K562 (cell line): ENCODE data around the gene TAGLN3. TPM values are rescaled to one million over a fixed set of nuclear protein-coding genes. Genes with fewer than 3 reads are reported as not detected.

ENCODE experiments used
- ATAC-seq: fragments of 200-7000 bp; cut with Tn5 transposase; 3 replicates; pipeline ENCODE4 v1.9.1; 2020; ENCODE audit warnings: moderate library complexity
- BruUV-seq: library from RNA; stranded (reverse); fragments of 400-500 nt; replicated peaks from 2 replicates; lab custom pipeline; 2021; lab: Mats Ljungman, UMichigan
- CTCF ChIA-PET: fragments of 300-600 bp; formaldehyde crosslinking; extraction: SDS; loops from one replicate; lab custom pipeline; 2021; ENCODE audit warnings: low intra/inter-chr PET ratio; lab: Yijun Ruan, JAX
- POLR2A ChIA-PET: fragments of 300-600, 350-650 bp; sonication (Branson Sonifier 250); formaldehyde crosslinking; extraction: SDS; loops from one replicate; lab custom pipeline; 2021; ENCODE audit warnings: antibody characterized with exemption, inconsistent platforms; lab: Yijun Ruan, JAX
- DNase-seq, 4 experiments: peaks; one replicate each; pipeline versions ENCODE4 v3.0.0 to v3.0.0-alpha.2; 2011 to 2018; ENCODE audit warnings: low spot score in 3 of 4, mixed read lengths in 3 of 4; ENCODE audit errors: extremely low read depth in 1 of 4
- FAIRE-seq: peaks from 2 replicates; lab custom pipeline; 2011; peaks lifted over from hg19 to GRCh38; lab: Jason Lieb, UNC
- H2AFZ ChIP-seq: 2 replicates; pipeline ENCODE4 v1.6.0; 2011; ENCODE audit warnings: low read depth, low read length, control low read depth, inconsistent platforms
- H3K27ac ChIP-seq: fragments of 200-600 bp; 3 replicates; pipeline ENCODE4 v1.8.0; 2011; ENCODE audit warnings: low read depth, mild to moderate bottlenecking, control low read depth, inconsistent platforms, low read length, moderate library complexity, mixed read lengths; ENCODE audit errors: extremely low read depth
- H3K27me3 ChIP-seq, 2 experiments: fragments of 300-600 bp in 1 of 2; 2 replicates in 1 of 2; 3 replicates in 1 of 2; pipeline versions ENCODE4 v1.6.0 to v1.8.0; 2011; ENCODE audit warnings: inconsistent platforms in 2 of 2, low read length in 2 of 2, mild to moderate bottlenecking in 1 of 2, mixed read lengths in 1 of 2, moderate library complexity in 1 of 2; ENCODE audit not compliant: control insufficient read depth in 2 of 2, insufficient read depth in 2 of 2
- H3K36me3 ChIP-seq: fragments of 300-600 bp; 3 replicates; pipeline ENCODE4 v1.8.0; 2011; ENCODE audit warnings: mild to moderate bottlenecking, low read length, inconsistent platforms; ENCODE audit not compliant: control insufficient read depth, insufficient read depth
- H3K4me1 ChIP-seq, 2 experiments: fragments of 200-600 bp in 1 of 2; replicated peaks in 1 of 2; 2 replicates in 1 of 2; 3 replicates in 1 of 2; pipeline versions ENCODE4 v1.5.1 to v1.8.0; 2011; ENCODE audit warnings: inconsistent platforms in 2 of 2, low read length in 2 of 2, mild to moderate bottlenecking in 1 of 2, mixed read lengths in 1 of 2, moderate library complexity in 1 of 2; ENCODE audit not compliant: control insufficient read depth in 2 of 2, insufficient read depth in 2 of 2
- H3K4me2 ChIP-seq: 2 replicates; pipeline ENCODE4 v1.6.1; 2011; ENCODE audit warnings: low read length, control low read depth, inconsistent platforms, mixed read lengths; ENCODE audit not compliant: insufficient read depth
- H3K4me3 ChIP-seq: fragments of 200-600 bp; sonication (generic), shearing (Covaris generic); 2 replicates; pipeline ENCODE4 v1.5.1; 2016; ENCODE audit warnings: control low read depth, inconsistent platforms
- H3K79me2 ChIP-seq: fragments of 200-600 bp; 3 replicates; pipeline ENCODE4 v1.8.0; 2011; ENCODE audit warnings: low read length, inconsistent platforms; ENCODE audit not compliant: control insufficient read depth, insufficient read depth
- H3K9ac ChIP-seq, 2 experiments: 2 replicates each; pipeline versions ENCODE4 v1.6.0 to v1.6.1; 2011; ENCODE audit warnings: low read depth in 2 of 2, low read length in 2 of 2, control low read depth in 1 of 2, inconsistent platforms in 1 of 2, mild to moderate bottlenecking in 1 of 2, mixed read lengths in 1 of 2; ENCODE audit not compliant: insufficient read depth in 1 of 2
- H3K9me1 ChIP-seq: one replicate; pipeline ENCODE4 v1.6.0; 2011; ENCODE audit warnings: inconsistent platforms, mild to moderate bottlenecking, low read length, moderate library complexity; ENCODE audit not compliant: control insufficient read depth, insufficient read depth
- H3K9me3 ChIP-seq: replicated peaks from 2 replicates; pipeline ENCODE4 v1.5.1; 2011; ENCODE audit warnings: low read depth, low read length, inconsistent platforms; ENCODE audit not compliant: control insufficient read depth, insufficient read depth
- H4K20me1 ChIP-seq: replicated peaks from 2 replicates; pipeline ENCODE4 v1.6.1; 2011; ENCODE audit warnings: low read length, inconsistent platforms, mixed read lengths; ENCODE audit not compliant: control insufficient read depth, insufficient read depth
- DLX4 ChIP-seq: fragments of 250-450 bp; sonication (Bioruptor Pico); IDR thresholded peaks from 2 replicates; pipeline ENCODE4 v1.6.1; 2021; ENCODE audit warnings: mild to moderate bottlenecking
- GMEB1 ChIP-seq: fragments of 250-450 bp; sonication (Bioruptor Pico); IDR thresholded peaks from 2 replicates; pipeline ENCODE4 v1.4.0; 2020; ENCODE audit warnings: mild to moderate bottlenecking
- KDM4B ChIP-seq, 2 experiments: fragments of 450-650 bp in 1 of 2; sonication (generic) in 1 of 2; IDR thresholded peaks; 2 replicates each; pipeline ENCODE4 v1.6.1; 2016 to 2017; ENCODE audit warnings: borderline replicate concordance in 2 of 2, antibody characterized with exemption in 1 of 2, low read depth in 1 of 2, mild to moderate bottlenecking in 1 of 2
- KLF6 ChIP-seq: fragments of 250-450 bp; sonication (Bioruptor Pico); IDR thresholded peaks from 2 replicates; pipeline ENCODE4 v1.4.0; 2020; ENCODE audit warnings: mild to moderate bottlenecking, moderate library complexity, borderline replicate concordance
- OTX1 ChIP-seq: fragments of 450-650 bp; formaldehyde crosslinking; IDR thresholded peaks from 2 replicates; pipeline ENCODE4 v1.4.0; 2022; ENCODE audit warnings: mild to moderate bottlenecking
- PTBP1 ChIP-seq: fragments of 200-400 bp; formaldehyde crosslinking; IDR thresholded peaks from 2 replicates; pipeline ENCODE4 v1.6.1; 2017; ENCODE audit warnings: low read depth, low read length
- TAF7 ChIP-seq: fragments of 450-650 bp; IDR thresholded peaks from 2 replicates; pipeline ENCODE4 v1.6.1; 2016; ENCODE audit warnings: missing genetic modification characterization, missing compliant biosample characterization
- WHSC1 ChIP-seq: IDR thresholded peaks from one replicate; pipeline ENCODE4 v1.6.1; 2012; ENCODE audit warnings: low read length, control low read depth, inconsistent platforms
- YY1 ChIP-seq, 3 experiments: IDR thresholded peaks; 2 replicates each; pipeline ENCODE4 v1.6.1; 2011; ENCODE audit warnings: low read length in 2 of 3, mild to moderate bottlenecking in 2 of 3, moderate library complexity in 2 of 3, borderline replicate concordance in 1 of 3, control low read depth in 1 of 3, low read depth in 1 of 3; ENCODE audit not compliant: insufficient read depth in 3 of 3, insufficient replicate concordance in 2 of 3, control insufficient read depth in 1 of 3, insufficient read length in 1 of 3; ENCODE audit errors: extremely low read depth in 1 of 3
- ZNF561 ChIP-seq: fragments of 450-650 bp; formaldehyde crosslinking; conservative IDR thresholded peaks from 2 replicates; pipeline ENCODE4 v1.4.0; 2020; ENCODE audit warnings: mild to moderate bottlenecking, moderate library complexity
- WGBS: fragments of 100-300 bp; shearing (Covaris generic); methylation state at CpG from one replicate; pipeline ENCODE4 v1.1.6; 2016; ENCODE audit warnings: low coverage, mixed read lengths; ENCODE audit not compliant: insufficient coverage; ENCODE audit errors: missing lambda C conversion rate; 5-methylcytosine and 5-hydroxymethylcytosine counted together
- in situ Hi-C: fragments of 300-500 bp; cut with MboI; formaldehyde crosslinking; loops from 4 replicates; pipeline ENCODE4 v1.15.0; 2018; ENCODE audit warnings: inconsistent platforms, mixed read lengths
- intact Hi-C: fragments of 100-400 bp; cut with micrococcal nuclease; formaldehyde crosslinking; loops from 2 replicates; pipeline ENCODE4 v1.14.2; 2022
- polyA plus RNA-seq, 8 experiments: library from polyadenylated mRNA; depleted of rRNA in 4 of 8; stranded (reverse) in 5 of 8; unstranded in 3 of 8; fragments of >200 nt; fragmentation: Nextera tagmentation in 2 of 8; fragmentation: Illumina TruSeq in 1 of 8; extraction: Ambion mirVana in 2 of 8; extraction: Trizol in 1 of 8; gene quantifications; 2 replicates each; pipeline versions ENCODE4 v1.2.1 to v1.2.3, GENCODE V29; 2011 to 2014; ENCODE audit warnings: inconsistent platforms in 1 of 8, missing spikeins in 1 of 8
- total RNA-seq, 7 experiments: library from RNA; depleted of rRNA in 6 of 7; stranded (reverse); fragments of >200 nt in 6 of 7; fragmentation: Illumina TruSeq in 2 of 7; extraction: Trizol in 2 of 7; gene quantifications; 2 replicates each; pipeline versions ENCODE4 v1.2.1 to v1.2.3, GENCODE V29; 2011 to 2021; ENCODE audit warnings: low replicate concordance in 1 of 7

The TAGLN3 gene
- total and polyA plus RNA-seq, 9 of the 15 experiments (the other 6 are each of a cell fraction or from before 2014, with no cell fraction given): 0.06 TPM; not detected in 7

GRCh38 chr3:112034436-112034835, 35.7 kb downstream of the TAGLN3 start, which contains the start of gene TMPRSS7:
Gene TMPRSS7, plus strand, starts transcription at chr3:112034736. Its CDS starts 110 bp downstream, at chr3:112034846.
- no peak within 1 kb of the TSS for H3K9ac ChIP-seq
- no peaks in the 10 kb centered on the region for H3K36me3 ChIP-seq
- ATAC-seq (no peak), FAIRE-seq (no peak), DNase-seq (no peak)
- H4K20me1 ChIP-seq: no peaks in the 10 kb centered on the region
- no peak within 1 kb of the TSS for H2AFZ ChIP-seq
- in situ Hi-C loops (no loop called here), intact Hi-C loops (no loop called here)
- ChIA-PET POLR2A (no interaction called here), CTCF (interaction anchor here (0.7 kb wide), 1 partner anchor 110 kb away, joined by 3 read pairs; no protein-coding TSS in a partner anchor)
- H3K27me3 ChIP-seq: no peaks in the 10 kb centered on the region; a peak in 1 of 5 replicates
- WGBS: 0% methylated on average over 3 of the region's 4 CpGs
- no TSS peak for BruUV-seq
- H3K9me1 ChIP-seq: no peaks in the 10 kb centered on the region
- no peaks in the 10 kb centered on the region for H3K9me3 ChIP-seq
- H3K4me1 ChIP-seq: no peaks in the 10 kb centered on the region
- no peak within 1 kb of the TSS for H3K4me3 ChIP-seq
- H3K4me2 ChIP-seq: no peak within 1 kb of the TSS
- no peak within 1 kb of the TSS for H3K27ac ChIP-seq
- no peaks in the 10 kb centered on the region for H3K79me2 ChIP-seq
- no peak for TF ChIP-seq KLF6 (CRISPR knock-in tag)

- Histone ChIP-seq H2AFZ (no peak overlapping the region), H3K36me3 (no peaks in the 10 kb centered on the region), H4K20me1 (no peaks in the 10 kb centered on the region), H3K27me3 (no peaks in the 10 kb centered on the region; a peak in 1 of 5 replicates), H3K4me1 (no peaks in the 10 kb centered on the region), H3K9me1 (no peaks in the 10 kb centered on the region), H3K9ac (no peak overlapping the region), H3K27ac (no peak overlapping the region), H3K4me3 (no peak overlapping the region), H3K4me2 (no peak overlapping the region), H3K79me2 (no peaks in the 10 kb centered on the region), H3K9me3 (no peaks in the 10 kb centered on the region)
- no peak for DNase-seq
- FAIRE-seq: no peak
- in situ Hi-C loops: no loop called here
- no TSS peak for BruUV-seq
- no peak for ATAC-seq
- TF ChIP-seq ZNF561 (CRISPR knock-in tag): no peak
- TF ChIP-seq DLX4 (CRISPR knock-in tag): no peak
- no peak for TF ChIP-seq YY1 (IDR thresholded peaks at IDR 0.05; ENCODE audit: borderline replicate concordance in 1 of 3, control insufficient read depth in 1 of 3, extremely low read depth in 1 of 3, insufficient read depth in 3 of 3, insufficient read length in 1 of 3, insufficient replicate concordance in 2 of 3, low read depth in 1 of 3, low read length in 2 of 3)
- TF ChIP-seq PTBP1: no peak
- no peak for TF ChIP-seq TAF7
- TF ChIP-seq WHSC1: no peak
- TF ChIP-seq OTX1 (CRISPR knock-in tag): no peak
- TF ChIP-seq KDM4B (IDR thresholded peaks at IDR 0.05; ENCODE audit: borderline replicate concordance in 2 of 2, low read depth in 1 of 2): no peak
- TF ChIP-seq GMEB1 (CRISPR knock-in tag): no peak
- 0% methylated on average over 3 of the region's 3 CpGs for WGBS
- ChIA-PET CTCF (no interaction called here), POLR2A (no interaction called here)
- intact Hi-C loops: no loop called here
Measured at GRCh38 chr3:112035241-112035640, 36.5 kb downstream of the TAGLN3 start.
